MM.1S (cell line): ENCODE measurements around the gene AP1G2.

Source experiments
- EZH2 ChIP-seq: fragments of 300-600 bp; sonication (generic); optimal IDR thresholded peaks from 2 replicates; pipeline ENCODE3; 2017; ENCODE audit warnings: low read depth, mild to moderate bottlenecking, antibody characterized with exemption, low read length, mixed read lengths
- TF ChIP-seq, protein P1 (sequence below): fragments of 300-600 bp; sonication (generic); IDR thresholded peaks from 2 replicates; pipeline ENCODE4 v1.5.1; 2016; ENCODE audit warnings: antibody characterized with exemption, low read length, mixed read lengths

DNA sequence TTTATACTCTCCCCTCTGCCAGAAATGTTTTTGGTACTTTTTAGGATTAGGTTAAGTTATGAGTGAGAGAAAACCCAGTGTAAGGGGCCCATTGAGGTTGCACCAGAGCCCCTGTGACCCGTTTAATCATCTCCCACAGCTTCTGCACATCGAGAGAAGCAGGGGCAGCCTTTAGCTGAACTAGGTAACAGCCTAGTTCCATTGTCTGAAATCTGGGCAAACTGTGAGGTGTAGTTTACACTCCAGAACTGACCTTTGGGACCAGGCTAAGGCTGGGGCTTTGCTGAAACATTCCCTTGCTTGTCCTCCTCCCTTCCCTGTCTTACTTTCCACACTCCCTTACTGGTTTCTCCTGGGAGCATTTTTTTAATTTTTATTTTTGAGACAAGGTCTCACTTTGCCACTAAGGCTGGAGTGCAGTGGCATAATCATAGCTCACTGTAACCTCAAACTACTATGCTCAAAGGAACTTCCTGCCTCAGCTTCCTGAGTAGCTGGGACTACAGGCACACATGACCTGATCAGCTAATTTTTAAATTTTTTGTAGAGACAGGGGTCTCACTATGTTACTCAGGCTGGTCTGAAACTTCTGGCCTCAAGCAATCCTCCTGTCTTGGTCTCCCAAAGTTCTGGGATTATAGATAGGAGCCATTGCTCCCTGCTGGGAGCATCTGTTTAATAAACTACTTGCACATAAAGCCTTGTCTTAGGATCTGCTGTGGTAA, 42.7 kb upstream of the AP1G2 start:
- no peak for TF ChIP-seq EZH2
- TF ChIP-seq, protein P1, sequence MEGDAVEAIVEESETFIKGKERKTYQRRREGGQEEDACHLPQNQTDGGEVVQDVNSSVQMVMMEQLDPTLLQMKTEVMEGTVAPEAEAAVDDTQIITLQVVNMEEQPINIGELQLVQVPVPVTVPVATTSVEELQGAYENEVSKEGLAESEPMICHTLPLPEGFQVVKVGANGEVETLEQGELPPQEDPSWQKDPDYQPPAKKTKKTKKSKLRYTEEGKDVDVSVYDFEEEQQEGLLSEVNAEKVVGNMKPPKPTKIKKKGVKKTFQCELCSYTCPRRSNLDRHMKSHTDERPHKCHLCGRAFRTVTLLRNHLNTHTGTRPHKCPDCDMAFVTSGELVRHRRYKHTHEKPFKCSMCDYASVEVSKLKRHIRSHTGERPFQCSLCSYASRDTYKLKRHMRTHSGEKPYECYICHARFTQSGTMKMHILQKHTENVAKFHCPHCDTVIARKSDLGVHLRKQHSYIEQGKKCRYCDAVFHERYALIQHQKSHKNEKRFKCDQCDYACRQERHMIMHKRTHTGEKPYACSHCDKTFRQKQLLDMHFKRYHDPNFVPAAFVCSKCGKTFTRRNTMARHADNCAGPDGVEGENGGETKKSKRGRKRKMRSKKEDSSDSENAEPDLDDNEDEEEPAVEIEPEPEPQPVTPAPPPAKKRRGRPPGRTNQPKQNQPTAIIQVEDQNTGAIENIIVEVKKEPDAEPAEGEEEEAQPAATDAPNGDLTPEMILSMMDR = no peak
